ENCODE measurements around the gene RARA.

RARA gene

DNA sequence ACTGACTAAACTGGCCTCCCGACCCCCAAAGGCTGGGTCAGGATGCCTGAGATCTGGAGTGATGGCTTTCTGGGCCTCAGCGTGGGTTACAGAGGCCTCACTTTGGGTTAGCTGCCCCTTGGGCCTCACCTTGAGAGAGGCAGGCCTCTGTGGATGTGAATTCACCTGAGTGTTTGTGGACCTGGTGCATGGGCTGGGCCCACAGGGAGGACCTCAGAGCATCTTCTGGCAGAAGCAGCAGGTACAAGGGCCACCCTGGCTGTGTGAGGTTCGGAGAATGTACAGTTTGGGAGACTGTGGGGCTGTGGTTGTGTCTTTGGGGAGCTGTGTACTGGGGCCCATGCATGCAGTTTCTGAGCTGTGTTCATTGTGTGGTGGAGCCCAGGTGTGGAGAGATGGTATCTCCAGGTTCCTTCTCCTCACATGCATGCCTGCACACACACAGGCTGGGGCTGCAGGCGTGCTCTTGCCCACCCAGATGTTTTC is 18.3 kb downstream of the RARA start:
- DNase-seq (ENCODE audit: low read depth, low spot score) = no peak
- H3K4me3 ChIP-seq (ENCODE audit: insufficient read length, low read depth) = no peak overlapping the region
- TF ChIP-seq YY1 (IDR thresholded peaks at IDR 0.05; ENCODE audit: insufficient read depth, insufficient read length) (no peak), ZNF274 (IDR thresholded peaks at IDR 0.05; ENCODE audit: low read depth, low read length) (no peak), SUZ12 (IDR thresholded peaks at IDR 0.05; ENCODE audit: extremely low read depth, insufficient read depth, insufficient read length) (no peak)
- no peaks in the 10 kb centered on the region for H3K27me3 ChIP-seq (ENCODE audit: insufficient read depth, insufficient read length)
- H3K9ac ChIP-seq (ENCODE audit: insufficient read length, low read depth) = no peak overlapping the region
- peaks cover 32% of the 10 kb centered on the region for H3K4me1 ChIP-seq (ENCODE audit: insufficient read depth, insufficient read length)
- H3K9me3 ChIP-seq (ENCODE audit: insufficient read depth, low read length) = no peaks in the 10 kb centered on the region
- peaks cover 22% of the 10 kb centered on the region for H3K36me3 ChIP-seq (ENCODE audit: insufficient read depth, insufficient read length, low read length)

DNA sequence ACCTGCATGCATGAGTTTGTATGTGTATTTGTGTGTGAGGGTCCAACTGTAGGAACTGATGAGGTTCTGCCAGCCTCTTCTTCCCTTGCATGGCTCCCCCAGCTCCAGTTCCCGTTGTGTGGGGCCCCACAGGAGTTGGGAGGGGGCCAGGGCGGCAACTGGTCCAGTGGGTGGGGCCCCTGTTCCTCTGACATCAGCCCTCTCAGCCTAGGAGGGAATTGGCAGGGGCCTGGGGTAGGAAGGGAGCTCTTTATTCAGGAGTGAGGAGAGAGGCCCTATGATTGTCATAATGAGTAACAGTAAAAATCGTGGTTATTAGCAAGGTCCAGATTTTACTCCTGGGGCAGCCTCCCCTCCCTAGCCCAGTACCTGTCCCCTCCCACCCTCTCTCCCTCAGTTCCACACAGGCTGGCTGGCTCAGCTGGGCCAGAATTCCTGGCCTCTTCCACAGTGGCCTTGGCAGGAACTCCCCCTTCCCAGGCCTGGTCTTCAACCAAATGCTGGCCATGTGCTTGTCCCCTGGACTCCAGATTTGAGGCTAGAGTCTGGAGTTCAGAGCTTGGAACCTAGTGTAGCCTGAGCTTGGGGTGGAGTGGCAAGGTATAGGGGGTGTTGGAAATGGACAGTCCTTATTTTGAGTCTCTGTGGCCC is 18.9 kb downstream of the RARA start:
- H3K36me3 ChIP-seq (ENCODE audit: insufficient read depth, insufficient read length, low read length) = peaks cover 28% of the 10 kb centered on the region
- DNase-seq (ENCODE audit: low read depth, low spot score) = no peak
- H3K4me1 ChIP-seq (ENCODE audit: insufficient read depth, insufficient read length) = peaks cover 28% of the 10 kb centered on the region
- H3K9ac ChIP-seq (ENCODE audit: insufficient read length, low read depth) = no peak overlapping the region
- no peaks in the 10 kb centered on the region for H3K9me3 ChIP-seq (ENCODE audit: insufficient read depth, low read length)
- no peaks in the 10 kb centered on the region for H3K27me3 ChIP-seq (ENCODE audit: insufficient read depth, insufficient read length)
- H3K4me3 ChIP-seq (ENCODE audit: insufficient read length, low read depth) = no peak overlapping the region
- no peak for TF ChIP-seq ZNF274 (IDR thresholded peaks at IDR 0.05; ENCODE audit: low read depth, low read length)
- no peak for TF ChIP-seq SUZ12 (IDR thresholded peaks at IDR 0.05; ENCODE audit: extremely low read depth, insufficient read depth, insufficient read length)
- TF ChIP-seq YY1 (IDR thresholded peaks at IDR 0.05; ENCODE audit: insufficient read depth, insufficient read length) = no peak

DNA sequence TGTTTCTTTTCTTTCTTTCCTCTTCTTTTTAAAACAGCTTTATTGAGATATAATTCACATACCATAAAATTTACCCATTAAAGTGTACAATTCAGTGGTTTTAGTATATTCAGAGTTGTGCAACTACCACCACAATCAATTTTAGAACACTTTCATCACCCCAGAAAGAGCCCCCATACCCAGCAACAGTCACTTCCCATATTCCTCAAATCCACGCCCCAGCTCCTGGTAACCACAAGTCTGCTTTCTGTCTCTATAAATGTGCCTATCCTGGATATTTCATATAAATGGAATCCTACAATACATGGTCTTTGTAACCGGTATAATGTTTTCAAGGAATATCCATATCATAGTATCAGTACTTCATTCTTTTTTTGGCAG is 19.4 kb downstream of the RARA start:
- DNase-seq (ENCODE audit: low read depth, low spot score) = no peak
- no peak overlapping the region for H3K4me3 ChIP-seq (ENCODE audit: insufficient read length, low read depth)
- H3K36me3 ChIP-seq (ENCODE audit: insufficient read depth, insufficient read length, low read length) = peaks cover 32% of the 10 kb centered on the region
- no peaks in the 10 kb centered on the region for H3K9me3 ChIP-seq (ENCODE audit: insufficient read depth, low read length)
- TF ChIP-seq ZNF274 (IDR thresholded peaks at IDR 0.05; ENCODE audit: low read depth, low read length) = no peak
- peaks cover 25% of the 10 kb centered on the region for H3K4me1 ChIP-seq (ENCODE audit: insufficient read depth, insufficient read length)
- no peaks in the 10 kb centered on the region for H3K27me3 ChIP-seq (ENCODE audit: insufficient read depth, insufficient read length)
- H3K9ac ChIP-seq (ENCODE audit: insufficient read length, low read depth) = no peak overlapping the region

DNA sequence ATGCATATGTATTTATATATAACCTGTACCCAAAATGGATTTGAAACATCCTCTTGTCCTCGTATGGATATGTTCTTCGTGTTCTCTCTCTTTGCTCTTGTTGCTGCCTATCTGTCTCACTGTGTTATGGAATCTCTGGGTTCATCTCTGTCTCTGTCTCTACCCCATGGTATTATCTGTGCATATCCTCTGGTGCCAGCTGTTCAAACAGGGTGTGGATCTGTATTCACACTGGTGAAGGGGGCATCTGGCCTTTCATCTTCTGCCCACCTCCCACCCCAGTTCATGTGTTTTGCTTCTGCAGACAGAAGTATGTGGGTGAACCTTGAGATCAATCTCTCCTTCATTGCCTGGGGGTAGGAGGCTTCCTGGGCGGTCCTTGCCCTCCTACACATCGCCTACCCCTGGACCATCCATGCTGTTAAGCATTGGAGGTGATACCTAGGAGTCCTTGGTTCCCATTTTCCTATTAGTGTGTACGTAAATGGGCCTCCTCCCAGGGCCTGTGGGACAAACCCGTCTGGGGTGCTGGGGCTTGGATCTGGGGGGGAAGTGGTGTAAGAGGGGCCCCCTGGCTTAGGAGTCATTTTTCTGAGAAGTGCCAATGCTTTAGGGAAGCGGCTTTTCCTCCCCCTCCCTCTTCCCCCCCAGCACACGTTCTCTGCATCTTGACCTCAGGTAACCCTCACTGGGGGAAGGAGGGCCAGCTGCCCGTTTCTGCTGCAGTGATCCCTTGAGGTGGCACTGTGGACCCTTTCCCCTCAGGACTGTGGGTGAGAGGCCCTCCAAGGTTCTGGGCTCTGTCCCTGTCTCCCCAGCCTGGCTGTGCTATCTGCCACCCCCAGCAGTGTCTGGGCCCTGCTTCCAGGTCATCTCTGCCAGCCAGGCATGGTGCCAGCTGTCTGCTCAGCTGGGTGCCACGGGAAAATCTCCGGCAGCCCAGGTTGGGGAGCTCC is 21.1 kb downstream of the RARA start:
- DNase-seq (ENCODE audit: low read depth, low spot score) = no peak
- H3K4me3 ChIP-seq (ENCODE audit: insufficient read length, low read depth) = no peak overlapping the region
- H3K4me1 ChIP-seq (ENCODE audit: insufficient read depth, insufficient read length) = peaks cover 24% of the 10 kb centered on the region
- H3K9me3 ChIP-seq (ENCODE audit: insufficient read depth, low read length) = no peaks in the 10 kb centered on the region
- peaks cover 31% of the 10 kb centered on the region for H3K36me3 ChIP-seq (ENCODE audit: insufficient read depth, insufficient read length, low read length)
- TF ChIP-seq YY1 (IDR thresholded peaks at IDR 0.05; ENCODE audit: insufficient read depth, insufficient read length) = no peak
- TF ChIP-seq ZNF274 (IDR thresholded peaks at IDR 0.05; ENCODE audit: low read depth, low read length) = no peak
- no peak for TF ChIP-seq SUZ12 (IDR thresholded peaks at IDR 0.05; ENCODE audit: extremely low read depth, insufficient read depth, insufficient read length)
- no peaks in the 10 kb centered on the region for H3K27me3 ChIP-seq (ENCODE audit: insufficient read depth, insufficient read length)
- H3K9ac ChIP-seq (ENCODE audit: insufficient read length, low read depth) = no peak overlapping the region

DNA sequence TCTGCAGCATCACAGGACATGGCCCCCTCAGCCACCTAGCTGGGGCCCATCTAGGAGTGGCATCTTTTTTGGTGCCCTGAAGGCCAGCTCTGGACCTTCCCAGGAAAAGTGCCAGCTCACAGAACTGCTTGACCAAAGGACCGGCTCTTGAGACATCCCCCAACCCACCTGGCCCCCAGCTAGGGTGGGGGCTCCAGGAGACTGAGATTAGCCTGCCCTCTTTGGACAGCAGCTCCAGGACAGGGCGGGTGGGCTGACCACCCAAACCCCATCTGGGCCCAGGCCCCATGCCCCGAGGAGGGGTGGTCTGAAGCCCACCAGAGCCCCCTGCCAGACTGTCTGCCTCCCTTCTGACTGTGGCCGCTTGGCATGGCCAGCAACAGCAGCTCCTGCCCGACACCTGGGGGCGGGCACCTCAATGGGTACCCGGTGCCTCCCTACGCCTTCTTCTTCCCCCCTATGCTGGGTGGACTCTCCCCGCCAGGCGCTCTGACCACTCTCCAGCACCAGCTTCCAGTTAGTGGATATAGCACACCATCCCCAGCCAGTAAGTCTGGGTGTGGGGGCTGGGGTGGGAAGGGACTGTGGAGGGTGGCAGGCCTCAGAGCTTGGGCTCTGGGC is 22.0 kb downstream of the RARA start:
- DNase-seq (ENCODE audit: low read depth, low spot score) = no peak
- TF ChIP-seq SUZ12 (IDR thresholded peaks at IDR 0.05; ENCODE audit: extremely low read depth, insufficient read depth, insufficient read length) = no peak
- no peak for TF ChIP-seq YY1 (IDR thresholded peaks at IDR 0.05; ENCODE audit: insufficient read depth, insufficient read length)
- TF ChIP-seq ZNF274 (IDR thresholded peaks at IDR 0.05; ENCODE audit: low read depth, low read length) = no peak
- no peak overlapping the region for H3K4me3 ChIP-seq (ENCODE audit: insufficient read length, low read depth)
- no peaks in the 10 kb centered on the region for H3K9me3 ChIP-seq (ENCODE audit: insufficient read depth, low read length)
- no peak overlapping the region for H3K9ac ChIP-seq (ENCODE audit: insufficient read length, low read depth)
- H3K36me3 ChIP-seq (ENCODE audit: insufficient read depth, insufficient read length, low read length) = peaks cover 31% of the 10 kb centered on the region
- H3K27me3 ChIP-seq (ENCODE audit: insufficient read depth, insufficient read length) = peaks cover 3% of the 10 kb centered on the region
- peaks cover 22% of the 10 kb centered on the region for H3K4me1 ChIP-seq (ENCODE audit: insufficient read depth, insufficient read length)

DNA sequence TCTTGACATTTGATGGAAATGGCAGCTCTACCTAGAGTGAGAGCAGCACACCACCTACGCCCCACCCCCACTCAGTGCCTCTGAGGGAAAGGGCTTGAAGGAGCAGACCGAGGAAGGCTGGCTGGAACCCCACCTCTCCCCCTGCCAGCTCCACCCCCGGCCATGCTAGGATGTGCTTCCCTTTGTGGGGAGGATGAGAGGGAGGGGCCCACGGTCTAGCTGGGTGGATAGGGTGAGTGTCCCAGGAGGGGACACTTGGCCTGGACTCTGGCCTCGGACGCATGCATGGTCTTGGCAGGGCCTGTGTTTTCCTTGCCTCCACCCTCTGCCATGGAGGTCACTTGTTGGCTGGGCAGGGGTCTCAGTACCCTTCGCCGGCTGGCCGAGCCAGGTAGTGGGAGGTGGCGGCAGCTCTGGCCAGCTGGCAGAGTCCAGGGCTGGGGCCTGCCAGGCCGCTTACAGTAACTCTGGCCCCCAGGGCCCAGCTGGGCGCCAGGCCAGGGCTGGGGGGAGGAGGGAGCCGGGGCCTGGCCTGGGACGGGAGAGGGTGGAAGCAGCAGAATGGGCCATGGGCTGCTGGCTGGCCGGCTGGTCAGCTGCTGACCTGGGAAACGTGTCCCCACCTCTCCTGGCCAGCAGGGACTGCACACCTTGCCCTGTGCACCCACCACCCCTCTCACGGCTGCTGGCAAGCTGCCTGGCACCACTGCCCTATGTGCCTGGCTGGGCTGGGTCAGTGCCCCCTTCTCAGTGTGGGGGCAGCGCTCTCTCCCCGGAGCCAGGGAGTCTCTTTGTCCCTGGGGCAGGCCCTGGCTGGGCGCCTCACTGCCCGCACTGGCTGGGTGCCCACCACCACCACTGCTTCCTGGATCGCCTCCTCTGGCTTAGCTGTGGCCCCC is 23.0 kb downstream of the RARA start:
- Histone ChIP-seq H3K4me1 (ENCODE audit: insufficient read depth, insufficient read length) (peaks cover 20% of the 10 kb centered on the region), H3K9me3 (ENCODE audit: insufficient read depth, low read length) (no peaks in the 10 kb centered on the region), H3K36me3 (ENCODE audit: insufficient read depth, insufficient read length, low read length) (peaks cover 31% of the 10 kb centered on the region), H3K4me3 (ENCODE audit: insufficient read length, low read depth) (no peak overlapping the region), H3K9ac (ENCODE audit: insufficient read length, low read depth) (no peak overlapping the region), H3K27me3 (ENCODE audit: insufficient read depth, insufficient read length) (peaks cover 3% of the 10 kb centered on the region)
- DNase-seq (ENCODE audit: low read depth, low spot score) = no peak
- TF ChIP-seq ZNF274 (IDR thresholded peaks at IDR 0.05; ENCODE audit: low read depth, low read length) (no peak), YY1 (IDR thresholded peaks at IDR 0.05; ENCODE audit: insufficient read depth, insufficient read length) (no peak), SUZ12 (IDR thresholded peaks at IDR 0.05; ENCODE audit: extremely low read depth, insufficient read depth, insufficient read length) (no peak)
